ENCODE results near the gene NID1.
"Not testable (repeated sequence)": the region's sequence is repeated elsewhere in the genome, so short reads cannot be mapped to it uniquely, and the experiment has no call there.

NID1 gene

GRCh38 chr1:236023926-236024565, 40.8 kb downstream of the NID1 start:
- no peak for DNase-seq

- DNase-seq = no peak
These were observed 43.3 kb downstream of the NID1 start for GRCh38 chr1:236021424-236022135.

- DNase-seq = no peak
These were observed 44.3 kb downstream of the NID1 start for GRCh38 chr1:236020359-236021219.

- DNase-seq = no peak
These were observed 45.9 kb downstream of the NID1 start for GRCh38 chr1:236018885-236019453.

- DNase-seq = no peak
These were observed 48.0 kb downstream of the NID1 start for GRCh38 chr1:236016782-236017400.

GRCh38 chr1:236016083-236016482, 48.8 kb downstream of the NID1 start:
- no peak for DNase-seq

GRCh38 chr1:236015539-236015938, 49.4 kb downstream of the NID1 start:
- DNase-seq = no peak

GRCh38 chr1:236013330-236013729, 51.6 kb downstream of the NID1 start:
- no peak for DNase-seq

- DNase-seq = no peak
These were observed 53.2 kb downstream of the NID1 start for GRCh38 chr1:236011641-236012040.

GRCh38 chr1:236010443-236010842, 54.4 kb downstream of the NID1 start:
- DNase-seq = no peak

GRCh38 chr1:236009857-236010256, 55.0 kb downstream of the NID1 start:
- DNase-seq = no peak

- DNase-seq = no peak
These were observed 55.7 kb downstream of the NID1 start for GRCh38 chr1:236009191-236009590.

GRCh38 chr1:236007781-236008180, 57.1 kb downstream of the NID1 start:
- no peak for DNase-seq

- not testable (repeated sequence) for DNase-seq
These were observed 61.8 kb downstream of the NID1 start for GRCh38 chr1:236003058-236003457.

GRCh38 chr1:236002572-236002971, 62.3 kb downstream of the NID1 start:
- DNase-seq = no peak

- no peak for DNase-seq
These were observed 62.9 kb downstream of the NID1 start for GRCh38 chr1:236002025-236002390.

GRCh38 chr1:236000781-236001180, 64.1 kb downstream of the NID1 start:
- DNase-seq = no peak

GRCh38 chr1:235999259-235999925, 65.5 kb downstream of the NID1 start:
- peak; percentile 86 for DNase-seq

- DNase-seq = peak; percentile 73
These were observed 66.1 kb downstream of the NID1 start for GRCh38 chr1:235998812-235999211.

GRCh38 chr1:235997931-235998330, 67.0 kb downstream of the NID1 start:
- no peak for DNase-seq

GRCh38 chr1:235997049-235997448, 67.8 kb downstream of the NID1 start:
- DNase-seq = no peak

- DNase-seq = no peak
These were observed 68.7 kb downstream of the NID1 start for GRCh38 chr1:235996048-235996785.
